Neural cell (in vitro differentiated cells): Measurements from ENCODE around the gene SLC19A1. TPM values are rescaled to one million over a fixed set of nuclear protein-coding genes. Genes with fewer than 3 reads are reported as not detected.

Experiments used
- H2AFZ ChIP-seq: fragments of 200-600, 300-800 bp; sonication (generic), shearing (Covaris generic); 2 replicates; pipeline ENCODE4 v1.6.0; 2014; ENCODE audit warnings: low read depth, mild to moderate bottlenecking, antibody characterized with exemption, low read length, moderate library complexity
- H3F3A ChIP-seq: fragments of 200-600 bp; shearing (Covaris generic); 2 replicates; pipeline ENCODE4 v1.6.1; 2016; ENCODE audit warnings: mild to moderate bottlenecking, moderate library complexity, mixed read lengths, antibody characterized with exemption, low read length; ENCODE audit not compliant: insufficient read depth, poor library complexity, severe bottlenecking
- H3K27ac ChIP-seq: fragments of 200-600, 300-800 bp; sonication (generic), shearing (Covaris generic); 2 replicates; pipeline ENCODE4 v1.5.1; 2014; ENCODE audit warnings: mild to moderate bottlenecking, low read length, moderate library complexity
- H3K27me3 ChIP-seq: fragments of 300-800, 200-600 bp; sonication (generic), shearing (Covaris generic); 2 replicates; pipeline ENCODE4 v1.6.0; 2014; ENCODE audit warnings: mild to moderate bottlenecking, low read depth, low read length, moderate library complexity; ENCODE audit not compliant: insufficient read depth
- H3K36me3 ChIP-seq: fragments of 300-800, 200-600 bp; sonication (generic), shearing (Covaris generic); 2 replicates; pipeline ENCODE4 v1.5.1; 2014; ENCODE audit warnings: mild to moderate bottlenecking, antibody characterized with exemption, low read length, moderate library complexity; ENCODE audit not compliant: insufficient read depth
- H3K4me2 ChIP-seq: fragments of 300-800, 200-600 bp; sonication (generic), shearing (Covaris generic); 2 replicates; pipeline ENCODE4 v1.6.0; 2014; ENCODE audit warnings: mild to moderate bottlenecking, low read length
- H3K4me3 ChIP-seq: fragments of 300-800, 200-600 bp; sonication (generic), shearing (Covaris generic); 2 replicates; pipeline ENCODE4 v1.5.1; 2014; ENCODE audit warnings: mild to moderate bottlenecking, low read length, moderate library complexity
- H3K79me2 ChIP-seq: fragments of 200-600 bp; shearing (Covaris generic); replicated peaks from 2 replicates; pipeline ENCODE4 v1.6.0; 2014; ENCODE audit warnings: mild to moderate bottlenecking, low read length, moderate library complexity; ENCODE audit not compliant: insufficient read depth
- H3K9ac ChIP-seq: fragments of 300-800, 200-600 bp; sonication (generic), shearing (Covaris generic); 2 replicates; pipeline ENCODE4 v1.6.1; 2016; ENCODE audit warnings: mild to moderate bottlenecking, low read length, mixed read lengths
- H3K9me2 ChIP-seq: fragments of 200-600 bp; shearing (Covaris generic); 2 replicates; pipeline ENCODE4 v1.6.1; 2016; ENCODE audit warnings: mild to moderate bottlenecking, low read length, mixed read lengths; ENCODE audit not compliant: insufficient read depth
- H3K9me3 ChIP-seq: fragments of 200-600, 300-800 bp; sonication (generic), shearing (Covaris generic); 2 replicates; pipeline ENCODE4 v1.6.1; 2016; ENCODE audit warnings: mild to moderate bottlenecking, mixed run types, low read length, moderate library complexity, mixed read lengths
- H4K20me1 ChIP-seq: fragments of 200-600 bp; shearing (Covaris generic); 2 replicates; pipeline ENCODE4 v1.6.1; 2016; ENCODE audit warnings: mild to moderate bottlenecking, mixed run types; ENCODE audit not compliant: insufficient read depth
- CTCF ChIP-seq: fragments of 450-650 bp; IDR thresholded peaks from 2 replicates; pipeline ENCODE4 v1.5.1; 2014; ENCODE audit warnings: antibody characterized with exemption, mild to moderate bottlenecking, moderate library complexity; ENCODE audit not compliant: poor library complexity, severe bottlenecking
- EP300 ChIP-seq: fragments of 450-650 bp; conservative IDR thresholded peaks from 2 replicates; pipeline ENCODE4 v1.6.1; 2014; ENCODE audit warnings: antibody characterized with exemption, mild to moderate bottlenecking, moderate library complexity; ENCODE audit not compliant: poor library complexity, severe bottlenecking
- EZH2 ChIP-seq: fragments of 200-600, 300-800 bp; shearing (Covaris generic), sonication (generic); IDR thresholded peaks from 2 replicates; pipeline ENCODE4 v1.6.1; 2014; ENCODE audit warnings: antibody characterized with exemption, low read length, borderline replicate concordance, mild to moderate bottlenecking; ENCODE audit not compliant: insufficient read depth, poor library complexity, severe bottlenecking
- MXI1 ChIP-seq: fragments of 450-650 bp; conservative IDR thresholded peaks from 2 replicates; pipeline ENCODE4 v1.6.1; 2014; ENCODE audit warnings: antibody characterized with exemption, mild to moderate bottlenecking; ENCODE audit not compliant: poor library complexity, severe bottlenecking
- POLR2AphosphoS5 ChIP-seq: IDR thresholded peaks from 2 replicates; pipeline ENCODE4 v1.6.1; 2012
- RAD21 ChIP-seq: fragments of 450-650 bp; conservative IDR thresholded peaks from 2 replicates; pipeline ENCODE4 v1.6.1; 2014; ENCODE audit warnings: antibody characterized with exemption, mild to moderate bottlenecking, moderate library complexity
- REST ChIP-seq: IDR thresholded peaks from 2 replicates; pipeline ENCODE4 v1.6.1; 2012; ENCODE audit warnings: borderline replicate concordance
- SMC3 ChIP-seq: fragments of 450-650 bp; conservative IDR thresholded peaks from 2 replicates; pipeline ENCODE4 v1.6.1; 2014; ENCODE audit warnings: antibody characterized with exemption, mild to moderate bottlenecking, moderate library complexity; ENCODE audit not compliant: poor library complexity
- TAF1 ChIP-seq: IDR thresholded peaks from 2 replicates; pipeline ENCODE4 v1.6.1; 2012; ENCODE audit warnings: low read depth
- polyA plus RNA-seq: library from polyadenylated mRNA; depleted of rRNA; stranded (reverse); fragments of >200 nt; gene quantifications from 2 replicates; pipeline ENCODE4 v1.2.3, GENCODE V29; 2014

The SLC19A1 gene
- polyA plus RNA-seq, 1 donor from 2014 or later: 2.9 TPM

- Histone ChIP-seq H3K4me2 (no peak overlapping the region), H3K27me3 (no peaks in the 10 kb centered on the region), H2AFZ (no peak overlapping the region), H3K4me3 (no peak overlapping the region), H3F3A (no peaks in the 10 kb centered on the region), H3K9me3 (no peaks in the 10 kb centered on the region), H3K9ac (no peak overlapping the region), H3K9me2 (no peaks in the 10 kb centered on the region), H3K27ac (no peak overlapping the region), H3K79me2 (no peaks in the 10 kb centered on the region), H4K20me1 (no peaks in the 10 kb centered on the region), H3K36me3 (no peaks in the 10 kb centered on the region)
- TF ChIP-seq EP300: no peak
- TF ChIP-seq EZH2: no peak
- no peak for TF ChIP-seq TAF1
- no peak for TF ChIP-seq CTCF
- no peak for TF ChIP-seq RAD21
- TF ChIP-seq MXI1: no peak
- no peak for TF ChIP-seq REST
- no peak for TF ChIP-seq POLR2AphosphoS5
These were observed 32.4 kb downstream of the SLC19A1 start for GRCh38 chr21:45509566-45510465.

- Histone ChIP-seq H3K9me3 (no peaks in the 10 kb centered on the region), H3K27ac (no peak overlapping the region), H3K36me3 (no peaks in the 10 kb centered on the region)
These were observed 33.4 kb downstream of the SLC19A1 start for GRCh38 chr21:45508607-45509565.

More at GRCh38 chr21:45508607-45509565, 33.4 kb downstream of the SLC19A1 start:
- Histone ChIP-seq H3K27me3 (no peaks in the 10 kb centered on the region), H2AFZ (no peak overlapping the region), H3K4me2 (no peak overlapping the region), H3F3A (no peaks in the 10 kb centered on the region), H3K9me2 (no peaks in the 10 kb centered on the region), H3K79me2 (no peaks in the 10 kb centered on the region), H3K9ac (no peak overlapping the region), H4K20me1 (no peaks in the 10 kb centered on the region), H3K4me3 (no peak overlapping the region)
- TF ChIP-seq SMC3: no peak
- no peak for TF ChIP-seq RAD21
- TF ChIP-seq REST: no peak
- TF ChIP-seq MXI1: no peak
- no peak for TF ChIP-seq TAF1
- TF ChIP-seq EP300: no peak
- no peak for TF ChIP-seq EZH2
- TF ChIP-seq POLR2AphosphoS5: no peak
- no peak for TF ChIP-seq CTCF
